HG03439 (cell line): ENCODE measurements around the gene CEP70.
"Not testable (repeated sequence)": the region's sequence is repeated elsewhere in the genome, so short reads cannot be mapped to it uniquely, and the experiment has no call there.

ENCODE experiments used
- ATAC-seq: cut with Tn5 transposase; IDR thresholded peaks from one replicate; pipeline ENCODE4 v1.9.1; 2021; ENCODE audit warnings: mild to moderate bottlenecking, moderate library complexity; ENCODE audit not compliant: unreplicated experiment

The CEP70 gene

GRCh38 chr3:138455801-138456716, 138.0 kb downstream of the CEP70 start:
- no peak for ATAC-seq

- ATAC-seq: not testable (repeated sequence)
Measured at GRCh38 chr3:138453940-138454339, 140.1 kb downstream of the CEP70 start.

DNA sequence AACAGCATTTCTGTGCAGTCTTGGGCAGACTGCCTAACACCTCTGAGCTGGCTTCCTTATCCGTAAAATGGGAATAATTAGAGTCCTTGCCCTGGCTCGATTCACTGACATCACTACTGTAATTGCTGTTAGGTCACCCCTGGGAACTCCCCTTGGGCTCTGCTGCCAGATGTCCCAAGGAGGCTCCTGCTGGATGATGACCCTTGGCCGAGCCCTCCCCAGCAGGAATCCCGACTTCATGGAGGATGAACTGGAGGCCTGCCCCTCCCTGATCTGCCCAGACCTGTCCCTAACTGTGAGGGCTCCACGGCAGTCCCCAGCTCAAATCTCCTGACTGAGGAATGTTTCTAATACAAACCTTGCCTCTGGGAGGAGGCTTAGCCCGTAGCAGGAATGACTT, 141.6 kb downstream of the CEP70 start:
- ATAC-seq: no peak

GRCh38 chr3:138451595-138452162, 142.4 kb downstream of the CEP70 start:
- no peak for ATAC-seq

- no peak for ATAC-seq
Measured at GRCh38 chr3:138450704-138451424, 143.2 kb downstream of the CEP70 start.

- ATAC-seq: no peak
Measured at GRCh38 chr3:138450181-138450580, 143.9 kb downstream of the CEP70 start.

GRCh38 chr3:138449490-138449889, 144.6 kb downstream of the CEP70 start:
- no peak for ATAC-seq

DNA sequence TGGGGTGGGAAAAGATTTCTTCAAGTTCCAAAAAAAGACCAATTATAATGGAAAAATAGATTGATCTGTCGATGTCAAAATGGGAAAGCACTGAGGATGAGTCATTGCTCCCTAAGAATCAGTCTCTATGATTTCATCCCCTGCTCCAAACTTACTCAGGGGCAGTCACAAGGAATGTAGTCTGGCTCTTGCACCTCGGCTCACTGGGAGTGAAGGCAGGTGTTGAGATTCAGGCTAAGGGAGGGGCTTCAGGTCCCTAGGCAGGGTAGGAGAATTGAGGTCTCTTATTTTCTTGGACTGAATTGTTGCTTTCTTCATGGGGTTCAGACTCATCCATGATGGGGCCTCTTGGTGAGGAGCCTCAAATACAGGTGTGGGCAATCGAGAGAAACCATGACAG, 145.4 kb downstream of the CEP70 start:
- no peak for ATAC-seq

- no peak for ATAC-seq
Measured at GRCh38 chr3:138445654-138446053, 148.4 kb downstream of the CEP70 start.

- ATAC-seq: no peak
Measured at GRCh38 chr3:138445236-138445635, 148.8 kb downstream of the CEP70 start.
